Measurements from ENCODE around the gene PUDP.
"Not testable (repeated sequence)": the region's sequence is repeated elsewhere in the genome, so short reads cannot be mapped to it uniquely, and the experiment has no call there.

PUDP gene

GRCh38 chrX:7147978-7148854, at the start of gene PUDP:
Gene PUDP (minus strand): TSS chrX:7148153. CDS start chrX:7148113, 40 bp downstream.
- DNase-seq, result peak; percentile 89

- no peak for DNase-seq
Observed at GRCh38 chrX:7194606-7195005, 46.7 kb upstream of the PUDP start.

GRCh38 chrX:7192871-7193270, 44.9 kb upstream of the PUDP start:
- DNase-seq, result no peak

GRCh38 chrX:7191681-7192110, 43.7 kb upstream of the PUDP start:
- DNase-seq, result no peak

- DNase-seq, result no peak
Observed at GRCh38 chrX:7190157-7190556, 42.2 kb upstream of the PUDP start.

GRCh38 chrX:7188672-7189071, 40.7 kb upstream of the PUDP start:
- no peak for DNase-seq

GRCh38 chrX:7184816-7185215, 36.9 kb upstream of the PUDP start:
- DNase-seq, result no peak

- no peak for DNase-seq
Observed at GRCh38 chrX:7179446-7179845, 31.5 kb upstream of the PUDP start.

GRCh38 chrX:7178859-7179258, 30.9 kb upstream of the PUDP start:
- not testable (repeated sequence) for DNase-seq

- DNase-seq, result no peak
Observed at GRCh38 chrX:7170898-7171297, 22.9 kb upstream of the PUDP start.

- no peak for DNase-seq
Observed at GRCh38 chrX:7169627-7170026, 21.7 kb upstream of the PUDP start.

- DNase-seq, result no peak
Observed at GRCh38 chrX:7168371-7168770, 20.4 kb upstream of the PUDP start.

GRCh38 chrX:7164174-7164573, 16.2 kb upstream of the PUDP start:
- no peak for DNase-seq

GRCh38 chrX:7163146-7163677, 15.3 kb upstream of the PUDP start:
- DNase-seq, result no peak

- DNase-seq, result no peak
Observed at GRCh38 chrX:7159149-7159861, 11.4 kb upstream of the PUDP start.

GRCh38 chrX:7158468-7158990, 10.6 kb upstream of the PUDP start:
- DNase-seq, result no peak

- no peak for DNase-seq
Observed at GRCh38 chrX:7156879-7157278, 8.9 kb upstream of the PUDP start.

- no peak for DNase-seq
Observed at GRCh38 chrX:7155163-7155562, 7.2 kb upstream of the PUDP start.

- DNase-seq, result no peak
Observed at GRCh38 chrX:7154041-7154597, 6.2 kb upstream of the PUDP start.

- no peak for DNase-seq
Observed at GRCh38 chrX:7153231-7153630, 5.3 kb upstream of the PUDP start.

GRCh38 chrX:7149411-7149810, 1.5 kb upstream of the PUDP start:
- no peak for DNase-seq

- DNase-seq, result no peak
Observed at GRCh38 chrX:7147413-7147977, 458 bp downstream of the PUDP start, which contains the start of gene STS. Gene STS (plus strand): TSS chrX:7147712. CDS start chrX:7253200, 105,488 bp downstream.
